GM12878 (cell line): Measurements from ENCODE around the gene REM1. TPM values are rescaled to one million over a fixed set of nuclear protein-coding genes. Genes with fewer than 3 reads are reported as not detected.

Experiments used
- ATAC-seq: fragments of 200-7000 bp; cut with Tn5 transposase; 3 replicates; pipeline ENCODE4 v1.9.1; 2020; ENCODE audit warnings: mild to moderate bottlenecking, moderate library complexity
- BruUV-seq: library from RNA; stranded (reverse); fragments of 400-500 nt; replicated peaks from 2 replicates; lab custom pipeline; 2021; lab: Mats Ljungman, UMichigan
- CTCF ChIA-PET: fragments of 300-600 bp; sonication (Branson Sonifier 250); formaldehyde crosslinking; extraction: SDS; loops from one replicate; lab custom pipeline; 2021; ENCODE audit warnings: inconsistent platforms; lab: Yijun Ruan, JAX
- POLR2A ChIA-PET: fragments of 350-600 bp; formaldehyde crosslinking; extraction: SDS; loops from one replicate; lab custom pipeline; 2021; ENCODE audit warnings: inconsistent platforms; lab: Charles Lee
- RAD21 ChIA-PET: fragments of 300-600 bp; sonication (Branson Sonifier 250); formaldehyde crosslinking; loops from one replicate; lab custom pipeline; 2023; ENCODE audit warnings: antibody characterized with exemption; ENCODE audit not compliant: unreplicated experiment; lab: Charles Lee
- SMC1A ChIA-PET: fragments of 300-600 bp; sonication (Branson Sonifier 250); formaldehyde crosslinking; loops from one replicate; lab custom pipeline; 2023; ENCODE audit not compliant: unreplicated experiment, uncharacterized antibody; lab: Charles Lee
- DNase-seq: peaks from one replicate; pipeline ENCODE4 v3.0.0-alpha.2; 2011; ENCODE audit warnings: low read depth, low spot score
- FAIRE-seq: peaks from 3 replicates; lab custom pipeline; 2011; peaks lifted over from hg19 to GRCh38; lab: Jason Lieb, UNC
- H2AFZ ChIP-seq: 2 replicates; pipeline ENCODE4 v1.6.0; 2011; ENCODE audit warnings: low read depth, low read length, control low read depth; ENCODE audit not compliant: control insufficient read depth
- H3K27ac ChIP-seq: 2 replicates; pipeline ENCODE4 v1.5.1; 2011; ENCODE audit warnings: control low read depth; ENCODE audit not compliant: control insufficient read depth, insufficient read depth
- H3K27me3 ChIP-seq, 2 experiments: replicated peaks in 1 of 2; 2 replicates each; pipeline versions ENCODE4 v1.6.0 to v1.6.1; 2011; ENCODE audit warnings: low read length in 1 of 2; ENCODE audit not compliant: control insufficient read depth in 2 of 2, insufficient read depth in 2 of 2
- H3K36me3 ChIP-seq, 2 experiments: 2 replicates each; pipeline ENCODE4 v1.5.1; 2011; ENCODE audit warnings: low read length in 1 of 2; ENCODE audit not compliant: control insufficient read depth in 2 of 2, insufficient read depth in 2 of 2
- H3K4me1 ChIP-seq: 2 replicates; pipeline ENCODE4 v1.6.1; 2011; ENCODE audit warnings: mild to moderate bottlenecking, low read length, moderate library complexity, mixed read lengths; ENCODE audit not compliant: control insufficient read depth, insufficient read depth
- H3K4me2 ChIP-seq: 2 replicates; pipeline ENCODE4 v1.6.0; 2011; ENCODE audit warnings: control low read depth; ENCODE audit not compliant: control insufficient read depth, insufficient read depth
- H3K4me3 ChIP-seq: fragments of 200-600 bp; sonication (generic); 2 replicates; pipeline ENCODE4 v1.5.1; 2016
- H3K79me2 ChIP-seq: 2 replicates; pipeline ENCODE4 v1.6.0; 2011; ENCODE audit warnings: low read length; ENCODE audit not compliant: control insufficient read depth, insufficient read depth
- H3K9ac ChIP-seq: 2 replicates; pipeline ENCODE4 v1.8.0; 2011; ENCODE audit warnings: low read length, control low read depth, mixed read lengths; ENCODE audit not compliant: control insufficient read depth, insufficient read depth
- H3K9me3 ChIP-seq: replicated peaks from 3 replicates; pipeline ENCODE4 v1.5.1; 2011; ENCODE audit warnings: mild to moderate bottlenecking, low read length; ENCODE audit not compliant: control insufficient read depth, insufficient read depth
- H4K20me1 ChIP-seq: 2 replicates; pipeline ENCODE4 v1.6.0; 2011; ENCODE audit not compliant: control insufficient read depth, insufficient read depth
- ATF3 ChIP-seq: IDR thresholded peaks from 2 replicates; pipeline ENCODE4 v1.6.1; 2011; ENCODE audit warnings: low read depth, mild to moderate bottlenecking, low read length, moderate library complexity, borderline replicate concordance; ENCODE audit errors: extremely low read depth
- CHD4 ChIP-seq: fragments of 200-600 bp; sonication (generic); IDR thresholded peaks from 2 replicates; pipeline ENCODE4 v1.6.1; 2016; ENCODE audit warnings: mild to moderate bottlenecking
- HDAC2 ChIP-seq: fragments of 200-600 bp; sonication (generic); IDR thresholded peaks from 2 replicates; pipeline ENCODE4 v1.6.1; 2017
- HDAC6 ChIP-seq: fragments of 200-600 bp; sonication (generic); IDR thresholded peaks from one replicate; pipeline ENCODE4 v1.8.0; 2017; ENCODE audit warnings: antibody characterized with exemption; ENCODE audit not compliant: unreplicated experiment
- IRF3 ChIP-seq: fragments of 450-650 bp; IDR thresholded peaks from 2 replicates; pipeline ENCODE4 v1.6.1; 2014; ENCODE audit warnings: mild to moderate bottlenecking
- MAX ChIP-seq: IDR thresholded peaks from 2 replicates; pipeline ENCODE4 v1.6.1; 2012; ENCODE audit warnings: low read depth, low read length, improper control_type of control experiment
- MYB ChIP-seq: fragments of 150-350 bp; IDR thresholded peaks from 2 replicates; pipeline ENCODE4 v1.6.1; 2014; ENCODE audit warnings: mild to moderate bottlenecking, low read depth, low read length, borderline replicate concordance
- SMC3 ChIP-seq: IDR thresholded peaks from 2 replicates; pipeline ENCODE4 v1.6.1; 2011; ENCODE audit warnings: low read length, improper control_type of control experiment, borderline replicate concordance
- ZBTB11 ChIP-seq: fragments of 450-650 bp; formaldehyde crosslinking; IDR thresholded peaks from 2 replicates; pipeline ENCODE4 v1.5.0; 2022; ENCODE audit warnings: mild to moderate bottlenecking, missing genetic modification characterization
- ZNF687 ChIP-seq: fragments of 450-650 bp; IDR thresholded peaks from 2 replicates; pipeline ENCODE4 v1.6.1; 2017; ENCODE audit warnings: mild to moderate bottlenecking, moderate library complexity
- WGBS: methylation state at CpG from one replicate; pipeline ENCODE4 v1.1.6; 2016; ENCODE audit warnings: low lambda C conversion rate; ENCODE audit not compliant: insufficient replicate concordance, insufficient coverage; ENCODE audit errors: missing lambda C conversion rate; 5-methylcytosine and 5-hydroxymethylcytosine counted together
- in situ Hi-C: fragments of 300-500 bp; cut with MboI; formaldehyde crosslinking; loops from 9 replicates; pipeline ENCODE4 v1.14.3; 2018; ENCODE audit warnings: mixed read lengths
- intact Hi-C: fragments of 100-400 bp; cut with micrococcal nuclease; formaldehyde crosslinking; loops from one replicate; pipeline ENCODE4 v1.14.2; 2022; ENCODE audit not compliant: unreplicated experiment
- polyA plus RNA-seq, 11 experiments: library from polyadenylated mRNA; depleted of rRNA in 4 of 11; unstranded in 6 of 11; stranded (reverse) in 5 of 11; fragments of >200 nt; fragmentation: Nextera tagmentation in 4 of 11; fragmentation: Illumina TruSeq in 1 of 11; extraction: Ambion mirVana in 4 of 11; extraction: Trizol in 1 of 11; gene quantifications; 1 replicate in 1 of 11; 2 replicates in 10 of 11; pipeline versions ENCODE4 v1.2.1 to v1.2.3, GENCODE V29; 2011 to 2016; ENCODE audit warnings: inconsistent platforms in 2 of 11, missing spikeins in 2 of 11, low read depth in 1 of 11
- total RNA-seq, 4 experiments: library from RNA; depleted of rRNA in 3 of 4; stranded (reverse); fragments of >200 nt in 3 of 4; fragmentation: Illumina TruSeq in 1 of 4; extraction: Trizol in 1 of 4; gene quantifications; 2 replicates each; pipeline versions ENCODE4 v1.2.1 to v1.2.3, GENCODE V29; 2013 to 2021

Gene REM1
- total and polyA plus RNA-seq, 10 of the 15 experiments (the other 5 are each of a cell fraction or from before 2014, with no cell fraction given), result not detected

- no peak for TF ChIP-seq IRF3
- no peak for TF ChIP-seq ATF3
- no peak for TF ChIP-seq HDAC6
- TF ChIP-seq MYB, result no peak
- TF ChIP-seq MAX, result no peak
- TF ChIP-seq CHD4, result no peak
Observed at GRCh38 chr20:31474097-31474436, 1.0 kb upstream of the REM1 start (continued).

GRCh38 chr20:31475472-31476293 is 595 bp downstream of the REM1 start:
- H3K9me3 ChIP-seq, result no peaks in the 10 kb centered on the region
- ChIA-PET SMC1A (no interaction called here), RAD21 (no interaction called here), POLR2A (no interaction called here), CTCF (interaction anchor here (1.3 to 2.7 kb wide), 2 partner anchors 26 to 28 kb away, joined by 4 to 18 read pairs; no protein-coding TSS in a partner anchor)
- BruUV-seq, result no TSS peak
- FAIRE-seq (no peak), DNase-seq (no peak), ATAC-seq (no peak)
- in situ Hi-C loops, result no loop called here
- H3K4me2 ChIP-seq, result 0 out of 2 replicates have a peak overlapping the region, but pooled peaks have one; percentile 9
- no peak overlapping the region for H3K9ac ChIP-seq
- H3K4me1 ChIP-seq, result peaks cover 4% of the 10 kb centered on the region
- intact Hi-C loops, result no loop called here
- no peak for TF ChIP-seq ZNF687
- TF ChIP-seq SMC3, result no peak
- no peak for TF ChIP-seq HDAC2
- TF ChIP-seq ZBTB11 (CRISPR knock-in tag), result no peak
- WGBS, result 13% methylated on average over 29 of the region's 29 CpGs
- no peak overlapping the region for H3K27ac ChIP-seq
- no peaks in the 10 kb centered on the region for H3K36me3 ChIP-seq
- H4K20me1 ChIP-seq, result no peaks in the 10 kb centered on the region
- no peak overlapping the region for H2AFZ ChIP-seq
- H3K79me2 ChIP-seq, result no peaks in the 10 kb centered on the region
- H3K4me3 ChIP-seq, result no peak overlapping the region
- peaks cover 10 to 13% of the 10 kb centered on the region in 2 experiments for H3K27me3 ChIP-seq
